Right ventricle myocardium superior (tissue), 1 donor: Measurements from ENCODE around the gene QRFP. TPM values are rescaled to one million over a fixed set of nuclear protein-coding genes. Genes with fewer than 3 reads are reported as not detected.

Experiments used
- ATAC-seq: fragments of 200-7000 bp; cut with Tn5 transposase; one replicate; pipeline ENCODE4 v1.9.1; 2020; ENCODE audit warnings: mild to moderate bottlenecking; ENCODE audit not compliant: poor library complexity
- DNase-seq: peaks from one replicate; pipeline ENCODE4 v3.0.0-alpha.2; 2020
- intact Hi-C: fragments of 100-400 bp; cut with DNase I; formaldehyde crosslinking; loops from one replicate; pipeline ENCODE4 v1.11.2; 2022
- total RNA-seq: library from RNA; stranded (reverse); fragmentation: NEBNext Ultra II Directional; extraction: Animal tissue kit (Norgen Biotek cat#: 25700); gene quantifications from one replicate; pipeline ENCODE4 v1.2.1, GENCODE V29; 2021
- donor health status: DM: no; HTN: yes; CAD: no; lungs with severe emphysema.

The QRFP gene
- total RNA-seq, 1 donor from 2014 or later = not detected

DNA sequence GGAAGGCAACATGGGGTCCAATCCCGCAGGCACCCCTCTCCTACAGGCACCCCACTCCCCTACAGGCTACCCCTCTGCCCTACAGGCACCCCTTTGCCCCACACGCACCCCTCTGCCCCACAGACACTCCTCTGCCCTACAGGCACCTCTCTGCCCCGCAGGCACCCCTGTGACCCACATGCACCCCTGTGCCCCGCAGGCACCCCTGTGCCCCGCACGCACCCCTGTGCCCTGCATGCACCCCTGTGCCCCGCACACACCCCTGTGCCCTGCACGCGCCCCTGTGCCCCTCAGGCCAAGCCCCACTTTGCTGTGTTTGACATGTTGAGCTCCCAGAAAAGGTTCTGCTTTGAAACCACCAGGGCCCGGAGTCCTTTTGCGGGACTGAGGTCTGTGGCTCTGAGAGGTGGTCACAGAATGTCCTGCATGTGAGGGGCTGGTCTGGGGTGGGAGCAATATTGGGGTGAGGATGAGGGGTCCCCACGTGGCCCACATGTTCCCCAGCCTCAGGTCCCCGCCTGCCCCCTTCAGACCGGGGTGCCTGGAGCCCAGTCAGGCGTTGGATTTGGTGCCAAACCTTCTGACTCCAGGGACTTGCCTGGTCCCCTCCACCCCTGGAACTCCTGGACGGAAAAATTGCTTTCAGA, 616 bp upstream of the QRFP start:
- no peak for ATAC-seq
- DNase-seq = no peak
- intact Hi-C loops = no loop called here

DNA sequence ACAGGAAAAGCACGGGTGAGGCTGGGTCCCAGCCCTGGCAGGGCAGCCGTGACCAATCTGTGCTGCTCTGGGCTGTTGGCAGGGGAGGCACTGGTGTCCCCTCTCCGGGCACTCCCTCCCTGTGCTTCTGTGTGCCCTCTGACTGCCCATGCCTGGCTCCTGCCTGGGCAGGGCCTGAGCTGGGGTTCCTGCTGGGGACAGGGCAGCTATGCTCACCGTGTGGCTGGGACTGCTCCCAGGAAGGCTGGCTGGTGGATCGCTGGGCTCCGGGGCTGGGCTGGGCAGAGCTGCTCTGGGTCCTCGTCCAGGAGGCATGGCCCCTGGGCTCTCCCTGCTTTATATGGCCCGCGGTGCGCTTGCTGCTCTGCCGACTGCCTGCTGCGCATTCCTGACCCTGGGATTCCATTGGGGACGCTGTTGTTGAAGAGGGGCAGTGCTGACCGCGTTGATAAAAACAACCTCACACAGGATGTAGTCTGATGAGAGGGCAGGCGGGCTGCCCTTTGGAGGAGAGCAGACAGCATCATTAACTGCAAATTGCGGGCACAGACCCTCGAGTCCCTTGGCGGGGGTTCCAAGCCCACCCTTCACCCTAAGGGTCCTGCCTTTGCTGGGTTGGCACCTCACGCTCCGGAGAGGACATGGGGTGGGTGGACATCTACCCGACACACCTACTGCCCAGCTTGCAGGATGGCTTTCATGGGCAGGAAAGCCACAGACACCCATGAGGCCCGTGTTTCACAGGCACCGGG, 955 bp downstream of the QRFP start:
- intact Hi-C loops = no loop called here
- DNase-seq = no peak
- ATAC-seq = peak; percentile 28

DNA sequence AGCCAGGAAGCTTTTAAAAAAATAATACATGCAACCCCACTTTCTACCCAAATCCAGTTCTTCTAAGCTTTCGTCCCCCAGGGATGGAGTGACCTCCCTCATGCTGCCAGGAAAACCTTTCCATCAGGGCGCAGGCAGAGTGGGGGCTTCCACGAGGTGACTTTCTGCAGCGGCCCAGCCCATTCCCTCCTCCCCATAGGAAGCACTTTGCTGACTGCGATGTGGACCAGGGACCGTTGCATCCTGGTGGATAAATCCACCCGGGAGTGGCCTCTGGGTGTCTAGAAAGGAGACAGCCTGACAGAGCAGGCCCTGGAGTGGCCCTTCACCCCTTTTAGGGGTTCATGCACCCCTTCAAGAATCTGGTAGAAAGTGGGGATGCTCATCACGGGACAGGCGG, 1.6 kb downstream of the QRFP start:
- DNase-seq (no peak), ATAC-seq (no peak)
- intact Hi-C loops = no loop called here

DNA sequence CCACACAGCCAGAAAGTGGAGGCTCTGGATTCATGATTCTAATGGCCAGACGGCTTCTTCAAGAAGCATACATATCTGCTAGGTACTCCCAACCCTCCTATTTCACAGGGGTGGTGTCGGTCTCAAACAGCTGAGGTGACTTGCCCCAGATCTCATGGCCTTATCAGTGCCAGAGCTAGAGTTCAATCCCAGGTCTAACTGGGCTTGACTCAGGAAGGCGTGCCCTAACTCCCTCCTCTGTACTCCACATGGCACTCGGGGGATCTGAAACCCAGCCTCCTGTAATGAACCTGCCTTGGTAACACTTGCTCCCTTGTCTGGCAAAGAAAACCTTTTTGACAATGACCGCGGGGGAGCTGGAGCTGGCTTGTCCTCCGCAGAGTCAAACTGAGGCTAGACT, 2.1 kb downstream of the QRFP start:
- ATAC-seq (no peak), DNase-seq (no peak)
- intact Hi-C loops = no loop called here

DNA sequence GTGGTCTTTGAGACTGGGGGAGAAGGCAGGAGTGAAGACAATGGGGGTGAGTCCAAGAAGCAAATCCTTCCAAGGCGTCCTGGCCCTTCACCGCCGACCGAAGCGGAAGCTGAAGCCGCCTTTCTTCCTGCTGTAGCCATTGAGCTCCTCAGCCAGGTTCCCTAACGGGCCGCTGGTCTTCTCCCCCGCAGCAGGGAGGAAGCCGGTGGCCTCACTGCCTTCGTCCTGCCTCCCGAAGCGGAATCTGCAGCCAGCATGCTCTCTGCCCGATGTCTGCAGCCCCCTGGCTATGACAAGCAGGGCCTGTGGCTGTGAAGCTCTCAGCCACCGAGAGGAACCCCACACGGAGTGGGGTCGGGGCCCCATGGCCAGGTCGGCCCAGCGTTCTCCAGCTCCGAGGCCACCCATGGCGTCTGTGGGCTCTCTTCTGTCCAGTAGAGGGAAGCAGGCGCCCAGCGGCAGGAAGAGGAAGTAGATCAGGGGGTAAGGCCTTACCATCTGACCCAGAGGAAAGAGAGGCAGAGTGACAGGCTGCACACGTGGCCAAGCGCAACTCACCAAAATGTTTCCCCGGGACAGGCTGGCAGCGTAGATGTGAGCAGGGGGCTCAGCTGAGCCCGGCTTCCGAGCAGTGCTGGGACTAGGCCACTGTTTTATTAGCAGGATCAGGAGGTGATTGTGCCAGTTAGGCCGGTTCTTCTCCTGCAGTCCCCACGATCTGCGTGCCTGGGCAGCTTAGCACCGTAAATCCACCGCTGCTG, 3.1 kb downstream of the QRFP start:
- ATAC-seq (peak; percentile 66), DNase-seq (peak; percentile 77)
- intact Hi-C loops = no loop called here

DNA sequence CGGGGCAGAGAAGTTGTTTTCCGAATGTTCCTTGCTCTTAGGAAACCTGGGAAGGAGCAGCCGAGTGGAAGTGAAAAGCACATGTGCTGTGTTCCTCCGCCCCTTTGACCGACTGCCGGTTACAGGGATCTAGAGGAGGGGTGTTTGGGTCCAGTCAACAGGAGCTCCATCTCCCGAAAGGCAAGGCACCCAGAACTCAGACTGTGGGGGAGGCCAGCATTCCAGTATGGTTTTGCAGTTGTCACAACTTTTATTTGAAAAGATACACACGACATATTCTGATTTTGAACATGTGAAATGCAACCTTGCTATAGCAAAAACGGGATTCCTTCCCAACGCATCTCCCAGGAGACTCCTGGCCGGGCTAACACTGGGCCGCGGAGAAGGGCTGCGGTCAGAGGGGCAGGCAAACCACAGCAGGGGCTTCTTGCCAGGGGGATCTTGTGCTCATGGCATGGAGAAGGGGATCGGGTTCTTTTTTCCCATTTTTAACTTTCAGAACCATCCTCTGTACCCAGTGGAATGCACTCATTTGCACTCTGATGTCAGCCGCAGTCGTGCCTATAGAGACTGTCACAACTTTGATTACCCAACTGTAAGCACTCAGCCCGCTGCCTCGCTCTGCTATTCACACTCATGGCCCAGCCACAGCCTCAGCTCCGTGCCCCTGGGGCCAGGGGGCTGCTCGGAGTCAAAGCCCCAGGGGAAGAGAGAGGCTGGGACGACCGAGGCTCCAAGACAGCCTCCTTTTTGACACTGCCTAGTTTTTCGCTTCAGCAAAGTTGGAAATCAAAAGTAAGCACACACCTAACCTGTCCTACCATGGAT, 3.9 kb downstream of the QRFP start:
- DNase-seq (no peak), ATAC-seq (no peak)
- intact Hi-C loops = no loop called here

DNA sequence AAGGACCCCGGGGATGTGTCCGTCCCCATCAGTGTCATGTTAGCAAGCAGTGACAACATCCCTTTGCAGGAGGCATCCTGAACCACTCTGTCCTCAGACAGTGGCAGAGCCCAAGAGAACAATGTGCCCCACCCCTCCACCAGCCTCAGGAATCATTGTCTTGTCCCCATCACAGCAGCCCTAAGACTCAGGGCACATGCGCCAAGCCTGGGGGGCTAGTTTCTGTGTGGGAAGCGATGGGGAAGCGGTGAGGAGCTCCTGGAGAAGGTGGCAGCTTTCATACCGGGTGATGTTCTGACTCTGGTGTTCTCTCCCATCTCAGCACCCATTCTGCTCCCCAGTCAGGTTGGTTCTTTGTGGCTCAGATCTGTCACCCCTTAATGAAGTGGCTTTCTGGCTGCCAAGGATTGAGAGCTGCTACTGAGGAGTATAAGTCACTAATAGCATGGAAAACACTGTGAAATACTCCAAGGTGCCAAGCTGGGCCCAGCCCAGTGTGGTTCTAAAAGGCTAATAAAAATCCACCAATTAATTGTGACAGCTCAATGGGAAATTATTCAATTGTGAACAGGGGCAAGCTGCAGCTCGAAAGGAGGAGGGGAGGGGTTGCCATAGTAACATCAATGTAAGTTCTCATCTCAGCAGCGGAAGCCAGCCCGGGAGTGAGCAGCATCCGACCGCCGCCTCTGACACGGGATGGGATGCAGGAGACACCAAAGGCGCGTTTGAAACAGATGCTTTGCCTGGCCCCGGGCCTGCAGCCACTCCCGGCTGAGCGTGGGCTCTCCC, 4.7 kb downstream of the QRFP start:
- no peak for ATAC-seq
- DNase-seq = no peak
- intact Hi-C loops = no loop called here

DNA sequence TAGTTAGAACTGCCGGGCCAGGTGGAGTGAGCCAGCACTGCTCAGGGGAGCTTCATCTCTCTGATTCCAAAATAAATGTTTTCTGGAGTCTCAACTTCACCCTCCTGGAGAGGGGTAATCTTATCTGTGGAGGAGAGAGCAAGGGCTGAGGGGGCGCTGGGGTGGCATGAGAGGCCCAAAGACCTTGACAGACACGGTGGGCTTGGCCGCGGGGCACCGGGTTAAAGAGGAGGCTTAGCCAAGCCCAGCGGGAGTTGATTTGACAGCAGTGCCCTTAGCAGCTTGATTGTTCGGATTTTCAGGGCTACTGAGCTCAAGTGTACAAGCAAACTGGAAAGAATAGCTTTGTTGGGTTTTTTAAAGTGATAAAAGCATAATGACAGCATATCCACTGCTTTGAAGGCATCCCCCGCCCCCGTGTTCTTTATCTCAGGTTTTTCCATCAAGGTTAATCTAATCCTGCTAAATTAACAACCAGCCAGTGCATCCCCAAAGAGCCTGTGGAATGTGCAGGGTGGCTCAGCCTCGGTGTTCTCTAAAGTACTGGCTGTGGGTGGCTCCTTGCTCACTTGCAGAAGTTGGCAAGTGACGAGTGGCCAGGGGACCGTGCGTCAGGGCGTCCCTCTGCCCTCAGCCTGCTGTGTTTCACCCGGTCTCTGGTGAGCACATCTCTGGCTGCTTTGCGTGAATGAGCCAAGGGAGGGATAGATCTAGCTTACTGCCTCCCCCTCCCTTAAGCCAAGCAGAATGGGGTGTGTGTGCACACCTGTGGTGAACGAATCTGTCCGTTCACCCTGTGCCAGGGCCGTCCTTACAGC, 5.5 kb downstream of the QRFP start:
- ATAC-seq (no peak), DNase-seq (no peak)
- intact Hi-C loops = no loop called here

DNA sequence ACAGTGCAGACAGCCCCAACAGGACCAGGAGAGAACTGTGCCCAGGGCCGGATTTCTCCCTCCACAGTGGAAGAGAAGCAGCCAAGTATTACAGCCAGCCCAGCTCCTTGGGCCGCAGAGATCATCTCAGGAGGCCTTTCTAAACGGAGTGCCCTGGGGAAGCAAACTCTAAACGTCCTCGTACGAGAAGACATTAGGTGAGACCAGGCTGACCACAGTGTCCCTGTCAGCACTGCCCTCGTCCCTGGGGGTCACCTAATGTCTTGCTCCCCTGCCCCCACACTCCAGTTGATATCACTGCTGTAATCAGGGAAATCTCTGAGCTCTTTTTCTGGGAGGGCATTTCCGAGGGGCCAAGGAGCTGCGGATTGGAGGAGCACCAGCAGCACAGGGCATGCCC, 6.5 kb downstream of the QRFP start:
- ATAC-seq (no peak), DNase-seq (no peak)
- intact Hi-C loops = no loop called here

DNA sequence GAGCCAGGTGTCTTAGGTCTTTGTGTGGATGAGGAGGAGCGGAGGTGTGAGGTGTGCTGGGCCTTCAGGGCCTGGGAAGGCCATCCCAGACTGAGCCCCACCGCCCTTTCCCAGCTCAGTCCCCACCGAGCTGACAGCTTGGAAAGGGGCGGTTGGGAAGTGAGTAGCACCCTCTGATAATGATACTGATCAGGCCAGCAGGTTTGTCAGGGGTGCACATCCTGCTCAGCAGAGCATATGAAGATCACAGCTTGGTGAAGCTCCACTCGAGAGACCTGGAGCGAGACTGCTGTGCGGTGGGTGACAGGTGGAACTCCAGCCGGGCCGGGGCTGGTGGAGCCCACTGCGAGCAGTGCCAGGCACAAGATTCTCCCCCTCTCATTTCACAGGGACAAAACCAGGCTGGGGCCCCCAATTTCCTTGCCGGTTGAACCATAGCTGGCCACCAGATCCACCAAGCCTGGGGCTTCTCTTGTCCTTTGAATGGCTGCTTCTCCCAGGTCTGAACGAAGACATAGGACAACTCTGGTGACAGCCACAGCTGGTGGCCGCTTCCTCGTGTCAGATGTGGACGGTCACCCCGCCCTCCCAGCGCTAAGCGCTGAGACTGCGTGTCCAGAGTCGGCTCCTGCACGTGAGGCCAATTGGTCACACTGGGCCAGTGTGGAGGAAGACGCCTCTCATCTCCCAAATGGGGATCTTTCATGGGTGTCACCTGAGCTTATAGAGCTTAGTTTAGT, 8.3 kb downstream of the QRFP start:
- intact Hi-C loops = no loop called here
- ATAC-seq (no peak), DNase-seq (no peak)

DNA sequence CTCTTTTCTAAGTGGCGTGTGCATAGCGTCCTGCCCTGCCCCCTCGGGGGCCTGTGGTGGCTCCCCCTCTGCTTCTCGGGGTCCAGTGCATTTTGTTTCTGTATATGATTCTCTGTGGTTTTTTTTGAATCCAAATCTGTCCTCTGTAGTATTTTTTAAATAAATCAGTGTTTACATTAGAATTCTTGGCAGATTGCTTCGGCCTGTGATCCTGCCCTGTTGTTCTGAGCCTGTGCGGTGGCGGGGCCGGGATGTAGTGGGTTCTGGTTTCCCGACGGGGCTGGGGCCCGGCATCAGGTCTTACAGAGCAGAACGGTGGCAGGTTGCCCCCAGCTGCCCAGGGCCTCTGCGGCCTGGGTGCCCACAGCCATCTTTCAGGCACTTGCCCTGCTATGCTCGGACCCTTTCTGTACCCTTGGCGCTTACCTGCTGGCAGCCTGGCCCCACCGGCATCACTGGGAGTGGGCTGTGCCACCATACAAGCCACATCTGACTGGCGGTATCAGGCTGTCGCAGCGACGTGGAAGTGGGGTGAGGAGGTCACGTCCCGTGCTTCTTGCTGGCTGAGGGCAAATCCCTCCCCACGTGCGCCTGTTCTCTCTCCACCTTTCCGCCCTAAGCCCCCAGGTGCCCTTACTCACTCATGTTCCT, 9.0 kb downstream of the QRFP start:
- intact Hi-C loops = no loop called here
- DNase-seq (no peak), ATAC-seq (no peak)

DNA sequence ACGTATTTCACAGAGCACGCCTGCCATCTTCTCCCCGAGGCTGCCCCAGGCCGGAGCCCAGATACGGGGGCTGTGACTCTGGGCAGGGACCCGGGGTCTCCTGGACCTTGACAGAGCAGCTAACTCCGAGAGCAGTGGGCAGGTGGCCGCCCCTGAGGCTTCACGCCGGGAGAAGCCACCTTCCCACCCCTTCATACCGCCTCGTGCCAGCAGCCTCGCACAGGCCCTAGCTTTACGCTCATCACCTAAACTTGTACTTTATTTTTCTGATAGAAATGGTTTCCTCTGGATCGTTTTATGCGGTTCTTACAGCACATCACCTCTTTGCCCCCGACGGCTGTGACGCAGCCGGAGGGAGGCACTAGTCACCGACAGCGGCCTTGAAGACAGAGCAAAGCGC, 9.6 kb downstream of the QRFP start:
- intact Hi-C loops = no loop called here
- no peak for DNase-seq
- no peak for ATAC-seq

DNA sequence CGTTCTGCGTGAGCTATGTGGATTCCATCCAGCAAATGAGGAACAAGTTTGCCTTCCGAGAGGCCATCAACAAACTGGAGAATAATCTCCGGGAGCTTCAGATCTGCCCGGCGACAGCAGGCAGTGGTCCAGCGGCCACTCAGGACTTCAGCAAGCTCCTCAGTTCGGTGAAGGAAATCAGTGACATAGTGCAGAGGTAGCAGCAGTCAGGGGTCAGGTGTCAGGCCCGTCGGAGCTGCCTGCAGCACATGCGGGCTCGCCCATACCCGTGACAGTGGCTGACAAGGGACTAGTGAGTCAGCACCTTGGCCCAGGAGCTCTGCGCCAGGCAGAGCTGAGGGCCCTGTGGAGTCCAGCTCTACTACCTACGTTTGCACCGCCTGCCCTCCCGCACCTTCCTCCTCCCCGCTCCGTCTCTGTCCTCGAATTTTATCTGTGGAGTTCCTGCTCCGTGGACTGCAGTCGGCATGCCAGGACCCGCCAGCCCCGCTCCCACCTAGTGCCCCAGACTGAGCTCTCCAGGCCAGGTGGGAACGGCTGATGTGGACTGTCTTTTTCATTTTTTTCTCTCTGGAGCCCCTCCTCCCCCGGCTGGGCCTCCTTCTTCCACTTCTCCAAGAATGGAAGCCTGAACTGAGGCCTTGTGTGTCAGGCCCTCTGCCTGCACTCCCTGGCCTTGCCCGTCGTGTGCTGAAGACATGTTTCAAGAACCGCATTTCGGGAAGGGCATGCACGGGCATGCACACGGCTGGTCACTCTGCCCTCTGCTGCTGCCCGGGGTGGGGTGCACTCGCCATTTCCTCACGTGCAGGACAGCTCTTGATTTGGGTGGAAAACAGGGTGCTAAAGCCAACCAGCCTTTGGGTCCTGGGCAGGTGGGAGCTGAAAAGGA, 10.9 kb downstream of the QRFP start:
- intact Hi-C loops = no loop called here
- ATAC-seq = no peak
- no peak for DNase-seq

DNA sequence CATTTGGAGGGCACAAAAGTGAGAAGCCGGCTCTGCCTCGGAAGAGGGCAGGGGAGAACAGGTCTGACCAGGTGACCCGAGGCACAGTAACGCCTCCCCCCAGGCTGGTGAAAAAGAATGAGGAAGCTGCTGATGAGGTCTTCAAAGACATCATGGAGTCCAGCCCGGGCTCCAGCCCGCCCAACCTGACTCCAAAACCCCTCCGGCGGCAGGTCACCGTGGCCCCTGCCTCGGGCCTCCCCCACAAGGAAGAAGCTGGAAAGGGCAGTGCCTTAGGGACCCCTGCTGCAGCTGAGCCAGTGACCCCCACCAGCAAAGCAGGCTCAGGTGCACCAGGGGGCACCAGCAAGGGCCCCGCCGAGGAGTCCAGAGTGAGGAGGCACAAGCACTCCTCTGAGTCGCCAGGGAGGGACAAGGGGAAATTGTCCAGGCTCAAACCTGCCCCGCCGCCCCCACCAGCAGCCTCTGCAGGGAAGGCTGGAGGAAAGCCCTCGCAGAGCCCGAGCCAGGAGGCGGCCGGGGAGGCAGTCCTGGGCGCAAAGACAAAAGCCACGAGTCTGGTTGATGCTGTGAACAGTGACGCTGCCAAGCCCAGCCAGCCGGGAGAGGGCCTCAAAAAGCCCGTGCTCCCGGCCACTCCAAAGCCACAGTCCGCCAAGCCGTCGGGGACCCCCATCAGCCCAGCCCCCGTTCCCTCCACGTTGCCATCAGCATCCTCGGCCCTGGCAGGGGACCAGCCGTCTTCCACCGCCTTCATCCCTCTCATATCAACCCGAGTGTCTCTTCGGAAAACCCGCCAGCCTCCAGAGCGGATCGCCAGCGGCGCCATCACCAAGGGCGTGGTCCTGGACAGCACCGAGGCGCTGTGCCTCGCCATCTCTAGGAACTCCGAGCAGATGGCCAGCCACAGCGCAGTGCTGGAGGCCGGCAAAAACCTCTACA, 11.8 kb downstream of the QRFP start:
- intact Hi-C loops = no loop called here
- peak; percentile 8 for ATAC-seq
- DNase-seq = no peak
